Activated T-helper 17 cell treated with anti-CD3 and anti-CD28 coated beads, Interleukin-2, amount 50 U/mL, for 72 hours (primary cell): ENCODE measurements around the gene MYH7B. TPM values are rescaled to one million over a fixed set of nuclear protein-coding genes. Genes with fewer than 3 reads are reported as not detected.

Source experiments
- ATAC-seq: fragments of 150-1000 bp; cut with Tn5 transposase; replicated peaks from 2 replicates; pipeline ENCODE4 v1.10.0; 2021; ENCODE audit warnings: mild to moderate bottlenecking, moderate library complexity
- H3K27ac Mint-ChIP-seq: one replicate; pipeline ENCODE4 v1.8.0; 2022; ENCODE audit warnings: mixed read lengths
- H3K27me3 Mint-ChIP-seq: one replicate; pipeline ENCODE4 v1.8.0; 2022; ENCODE audit warnings: mixed read lengths
- H3K36me3 Mint-ChIP-seq: one replicate; pipeline ENCODE4 v1.8.0; 2022; ENCODE audit warnings: low read depth, mild to moderate bottlenecking, mixed read lengths
- H3K4me1 Mint-ChIP-seq: one replicate; pipeline ENCODE4 v1.8.0; 2022; ENCODE audit warnings: mixed read lengths
- H3K4me3 Mint-ChIP-seq: one replicate; pipeline ENCODE4 v1.8.0; 2022; ENCODE audit warnings: mild to moderate bottlenecking, mixed read lengths
- H3K9me3 Mint-ChIP-seq: one replicate; pipeline ENCODE4 v1.8.0; 2022; ENCODE audit warnings: mixed read lengths
- total RNA-seq, 2 donors: library from RNA; stranded (reverse); gene quantifications; one replicate each; pipeline ENCODE4 v1.2.3, GENCODE V29; 2022

MYH7B gene
- total RNA-seq, 2 donors from 2014 or later: 0.24 to 0.29 TPM

DNA sequence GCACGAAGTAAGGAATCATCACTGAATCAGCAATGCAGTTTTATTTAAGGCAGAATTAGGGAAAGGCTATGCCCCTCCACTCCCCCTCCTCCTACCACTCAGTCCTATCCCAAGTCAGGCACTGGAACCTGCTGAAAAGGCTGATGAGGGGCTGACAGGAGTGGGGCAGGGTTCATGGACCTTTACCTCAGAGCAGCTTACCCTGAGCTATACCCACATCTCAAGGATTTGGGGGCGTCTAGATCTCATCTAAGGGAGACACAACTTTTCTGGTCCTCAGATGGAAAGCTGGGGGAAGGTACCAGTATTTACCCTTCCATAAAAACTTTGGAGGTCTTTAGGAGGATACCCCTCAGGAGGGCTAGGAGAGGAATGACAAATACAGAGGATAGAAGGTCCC, 27.3 kb upstream of the MYH7B start:
- H3K9me3 Mint-ChIP-seq: no peaks in the 10 kb centered on the region
- ATAC-seq: no peak
- H3K4me1 Mint-ChIP-seq: peaks cover 4% of the 10 kb centered on the region
- H3K27me3 Mint-ChIP-seq: no peaks in the 10 kb centered on the region
- H3K4me3 Mint-ChIP-seq: no peak overlapping the region
- peaks cover 45% of the 10 kb centered on the region for H3K36me3 Mint-ChIP-seq
- H3K27ac Mint-ChIP-seq: peak overlapping the region; percentile 75

DNA sequence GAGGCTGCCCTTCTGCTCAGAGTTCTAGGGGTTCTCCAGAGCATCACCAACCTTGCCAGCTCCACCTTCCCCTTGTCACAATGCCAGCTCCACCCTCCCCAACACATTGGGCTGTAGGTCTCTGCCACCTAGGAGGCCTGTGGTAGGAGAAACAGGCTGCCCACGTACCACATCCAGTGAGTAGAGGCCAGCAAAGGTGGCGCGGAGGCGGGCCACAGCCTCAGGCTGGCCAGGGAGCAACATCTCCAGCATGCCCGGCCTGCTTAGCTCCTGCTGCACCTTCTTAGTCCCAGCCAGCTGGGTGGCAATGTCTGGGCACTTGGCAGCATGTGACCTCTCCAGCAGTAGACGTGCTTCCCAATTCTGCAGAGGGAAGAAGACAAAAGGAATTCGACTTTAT, 23.9 kb upstream of the MYH7B start:
- no peak overlapping the region for H3K27ac Mint-ChIP-seq
- H3K36me3 Mint-ChIP-seq: peaks cover 66% of the 10 kb centered on the region

DNA sequence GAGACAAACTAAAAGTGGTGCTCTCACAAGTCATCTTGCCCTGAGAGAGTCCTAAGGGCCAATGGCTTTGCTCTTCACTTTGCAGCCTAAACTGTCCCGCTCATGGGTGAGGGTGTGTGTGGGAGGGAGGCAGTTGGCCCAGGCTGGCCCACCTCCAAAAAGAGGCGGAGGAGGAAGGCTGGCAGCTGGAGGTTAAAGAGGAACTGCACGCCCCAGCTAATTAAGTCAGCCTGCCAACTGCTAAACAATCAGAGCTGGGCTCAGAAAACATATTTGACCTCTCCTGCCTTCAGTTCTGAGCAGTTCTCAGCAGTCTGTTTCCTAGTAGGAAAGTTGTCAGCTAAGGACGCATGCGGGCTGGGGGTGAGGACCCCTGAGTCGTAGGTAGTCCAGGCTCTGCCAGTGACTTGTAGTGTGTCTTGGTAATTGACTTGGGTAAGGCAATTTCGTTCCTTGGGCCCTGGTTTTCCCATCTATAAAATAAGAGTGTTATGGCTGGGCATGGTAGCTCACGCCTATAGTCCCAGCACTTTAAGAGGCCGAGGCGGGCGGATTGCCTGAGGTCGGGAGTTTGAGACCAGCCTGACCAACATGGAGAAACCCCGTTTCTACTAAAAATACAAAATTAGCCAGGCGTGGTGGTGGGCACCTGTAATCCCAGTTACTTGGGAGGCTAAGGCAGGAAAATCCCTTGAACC, 17.1 kb upstream of the MYH7B start:
- no peaks in the 10 kb centered on the region for H3K4me1 Mint-ChIP-seq
- no peak overlapping the region for H3K27ac Mint-ChIP-seq
- H3K36me3 Mint-ChIP-seq: peaks cover 86% of the 10 kb centered on the region
- H3K9me3 Mint-ChIP-seq: no peaks in the 10 kb centered on the region
- ATAC-seq: no peak
- H3K27me3 Mint-ChIP-seq: no peaks in the 10 kb centered on the region
- H3K4me3 Mint-ChIP-seq: no peak overlapping the region

More for the DNA sequence above, 23.9 kb upstream of the MYH7B start:
- H3K27me3 Mint-ChIP-seq: no peaks in the 10 kb centered on the region
- H3K4me1 Mint-ChIP-seq: no peaks in the 10 kb centered on the region
- ATAC-seq: no peak
- no peak overlapping the region for H3K4me3 Mint-ChIP-seq
- H3K9me3 Mint-ChIP-seq: no peaks in the 10 kb centered on the region

DNA sequence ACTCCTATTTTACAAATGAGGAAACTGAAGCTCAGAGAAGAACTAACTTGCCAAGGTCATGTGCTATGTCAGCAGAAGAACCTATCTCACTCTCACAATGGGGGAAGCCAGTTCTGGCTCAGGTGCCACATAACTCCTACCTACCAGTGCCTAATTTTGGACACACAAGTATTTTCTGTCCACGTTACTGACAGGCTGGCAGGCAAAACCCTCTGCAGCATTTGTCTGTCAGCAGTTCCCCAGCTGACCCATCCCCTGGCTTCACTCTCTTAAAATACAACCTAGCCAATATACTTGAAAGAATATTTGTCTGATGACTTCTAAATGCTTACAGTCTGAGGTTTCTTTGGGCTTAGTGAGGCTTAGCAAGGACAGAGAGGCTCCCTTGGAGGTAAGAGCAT, 15.6 kb upstream of the MYH7B start:
- ATAC-seq: no peak
- peaks cover 85% of the 10 kb centered on the region for H3K36me3 Mint-ChIP-seq
- no peak overlapping the region for H3K4me3 Mint-ChIP-seq
- H3K27me3 Mint-ChIP-seq: no peaks in the 10 kb centered on the region
- H3K4me1 Mint-ChIP-seq: no peaks in the 10 kb centered on the region
- H3K9me3 Mint-ChIP-seq: no peaks in the 10 kb centered on the region
- H3K27ac Mint-ChIP-seq: no peak overlapping the region

DNA sequence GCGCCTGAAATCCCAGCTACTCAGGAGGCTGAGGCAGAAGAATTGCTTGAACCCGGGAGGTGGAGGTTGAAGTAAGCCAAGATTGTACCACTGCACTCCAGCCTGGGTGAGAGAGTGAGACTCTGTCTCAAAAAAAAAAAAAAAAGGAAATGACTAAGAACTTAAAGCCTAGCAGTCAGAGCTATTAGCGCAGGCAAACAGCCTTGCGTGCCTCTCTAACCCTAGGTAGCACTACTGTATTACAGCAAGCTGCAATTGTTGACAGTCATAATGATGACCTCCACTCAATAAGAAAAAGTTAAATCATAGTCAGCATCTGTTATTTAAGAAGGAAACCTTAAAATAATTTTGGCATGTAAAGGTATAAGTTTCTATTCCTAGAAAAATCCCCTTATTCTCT, 14.4 kb upstream of the MYH7B start:
- Mint-ChIP-seq H3K4me3 (no peak overlapping the region), H3K27ac (no peak overlapping the region), H3K4me1 (no peaks in the 10 kb centered on the region), H3K27me3 (no peaks in the 10 kb centered on the region), H3K9me3 (no peaks in the 10 kb centered on the region), H3K36me3 (peaks cover 87% of the 10 kb centered on the region)
- ATAC-seq: no peak

DNA sequence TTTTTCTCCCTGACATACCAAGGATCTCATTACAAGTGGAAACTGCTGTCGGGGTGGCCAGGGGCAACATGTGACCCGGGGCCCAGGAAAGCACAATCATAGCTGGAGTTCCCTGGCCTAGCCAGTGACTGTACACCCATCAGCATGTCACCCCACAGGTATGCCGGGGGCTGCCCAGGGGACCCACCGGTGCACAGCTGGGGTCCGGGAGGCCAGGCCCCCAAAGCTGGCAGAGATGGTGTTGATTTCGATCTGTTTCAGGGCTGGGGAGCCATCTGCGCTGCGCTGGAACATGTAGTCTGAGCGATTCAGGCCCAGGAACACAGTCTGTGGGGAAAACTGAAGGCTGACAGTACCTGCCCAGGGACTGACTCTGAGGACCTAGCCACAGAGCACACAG, 13.4 kb upstream of the MYH7B start:
- no peak for ATAC-seq
- Mint-ChIP-seq H3K9me3 (no peaks in the 10 kb centered on the region), H3K36me3 (peaks cover 82% of the 10 kb centered on the region), H3K27ac (no peak overlapping the region), H3K27me3 (no peaks in the 10 kb centered on the region), H3K4me1 (no peaks in the 10 kb centered on the region), H3K4me3 (no peak overlapping the region)

DNA sequence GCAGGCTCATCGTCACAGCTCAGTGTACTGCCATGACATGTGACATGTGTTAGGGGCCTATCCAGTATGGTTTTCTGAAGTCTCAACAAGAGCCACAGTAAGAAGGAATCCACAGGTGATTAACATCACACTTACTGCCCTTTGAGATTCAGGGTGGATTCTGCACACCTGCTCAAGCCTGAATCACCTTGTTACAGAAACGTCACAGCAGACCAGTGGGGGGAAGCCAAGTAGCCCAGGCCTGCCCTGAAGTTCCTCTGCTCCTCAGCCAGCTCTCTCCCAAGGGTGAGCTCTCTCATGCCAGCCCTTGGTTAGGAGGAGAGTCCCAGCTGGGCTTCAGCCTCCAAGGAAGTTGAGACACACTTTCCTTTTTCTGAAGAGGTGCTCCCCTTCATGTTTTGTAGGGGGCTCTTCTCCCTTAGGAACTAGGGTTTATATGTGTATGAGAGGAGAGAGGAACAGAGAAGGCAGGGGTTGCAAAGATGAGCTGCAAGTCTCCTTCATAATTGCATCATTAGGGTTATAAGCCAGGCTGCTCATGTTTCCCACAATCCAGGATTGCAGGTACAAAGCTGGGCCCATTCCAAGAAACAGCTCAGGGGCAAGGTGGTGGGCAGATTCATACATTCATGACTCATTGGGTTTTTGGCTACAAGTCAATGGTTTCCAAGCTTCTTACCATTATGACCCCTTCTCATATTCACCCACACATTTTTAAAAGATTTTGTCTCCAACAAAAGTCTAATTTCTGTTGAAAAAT, 11.7 kb upstream of the MYH7B start:
- peaks cover 80% of the 10 kb centered on the region for H3K36me3 Mint-ChIP-seq
- no peak for ATAC-seq
- no peak overlapping the region for H3K4me3 Mint-ChIP-seq
- H3K4me1 Mint-ChIP-seq: no peaks in the 10 kb centered on the region
- H3K27me3 Mint-ChIP-seq: no peaks in the 10 kb centered on the region
- H3K9me3 Mint-ChIP-seq: no peaks in the 10 kb centered on the region
- H3K27ac Mint-ChIP-seq: no peak overlapping the region

DNA sequence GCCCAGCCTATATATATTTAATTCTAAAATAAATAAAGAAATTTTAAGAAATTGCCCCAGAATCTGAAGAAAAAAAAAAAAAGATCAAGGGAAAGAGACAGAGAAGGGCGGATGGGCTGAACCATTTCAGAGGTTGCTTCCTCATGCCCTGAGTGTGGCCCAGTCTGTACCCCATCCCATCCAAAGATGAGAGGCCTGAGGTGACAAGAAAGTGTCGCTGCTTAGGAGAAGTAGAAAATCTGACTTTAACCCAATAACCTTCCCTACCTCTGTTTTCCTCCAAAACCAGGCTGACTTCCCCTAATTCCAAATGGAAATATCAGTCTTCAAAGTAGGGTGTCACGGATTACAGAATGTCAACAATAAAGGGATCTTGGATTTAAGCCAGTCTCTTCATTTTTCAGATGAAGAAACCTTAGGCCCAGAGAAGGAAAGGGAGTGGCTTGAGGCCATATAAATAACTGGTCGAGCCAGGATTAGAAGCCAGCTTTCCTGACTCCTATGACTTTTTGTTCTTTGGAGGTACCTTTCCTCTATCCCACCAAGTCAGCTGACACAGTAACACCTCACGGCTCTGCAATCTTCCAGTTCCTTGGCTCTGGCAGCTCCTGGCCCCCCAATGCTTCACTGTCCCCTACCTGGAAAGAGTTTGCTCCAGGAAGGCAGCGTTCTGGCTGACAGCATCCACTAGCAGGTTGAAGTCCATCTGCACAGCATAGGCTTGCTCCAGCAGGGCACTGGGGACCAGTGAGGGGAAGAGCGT, 10.2 kb upstream of the MYH7B start:
- Mint-ChIP-seq H3K4me3 (no peak overlapping the region), H3K27me3 (no peaks in the 10 kb centered on the region), H3K27ac (peak overlapping the region; percentile 34), H3K4me1 (no peaks in the 10 kb centered on the region), H3K36me3 (peaks cover 80% of the 10 kb centered on the region), H3K9me3 (no peaks in the 10 kb centered on the region)
- ATAC-seq: no peak

DNA sequence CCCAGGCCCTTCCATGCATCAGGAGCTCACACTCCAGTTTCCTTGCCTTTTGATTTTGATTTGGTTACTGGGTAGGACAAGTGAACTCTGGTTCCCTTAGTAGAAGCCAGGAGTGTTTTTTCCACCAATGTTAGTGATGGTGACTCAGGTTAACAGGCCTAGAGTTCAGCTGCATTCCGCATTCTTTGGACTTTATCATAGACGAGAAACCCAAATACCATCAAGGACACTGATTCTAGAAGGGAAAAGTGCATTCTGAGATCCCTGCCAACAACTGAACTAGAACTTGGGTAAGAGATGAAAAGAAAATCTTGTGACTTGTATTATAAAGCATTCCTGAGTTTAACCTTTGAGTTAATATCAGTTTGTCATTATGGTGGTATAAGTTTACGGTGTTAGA, 9.0 kb upstream of the MYH7B start:
- Mint-ChIP-seq H3K36me3 (peaks cover 72% of the 10 kb centered on the region), H3K4me3 (no peak overlapping the region), H3K27me3 (no peaks in the 10 kb centered on the region), H3K27ac (no peak overlapping the region), H3K9me3 (no peaks in the 10 kb centered on the region), H3K4me1 (no peaks in the 10 kb centered on the region)
- no peak for ATAC-seq

DNA sequence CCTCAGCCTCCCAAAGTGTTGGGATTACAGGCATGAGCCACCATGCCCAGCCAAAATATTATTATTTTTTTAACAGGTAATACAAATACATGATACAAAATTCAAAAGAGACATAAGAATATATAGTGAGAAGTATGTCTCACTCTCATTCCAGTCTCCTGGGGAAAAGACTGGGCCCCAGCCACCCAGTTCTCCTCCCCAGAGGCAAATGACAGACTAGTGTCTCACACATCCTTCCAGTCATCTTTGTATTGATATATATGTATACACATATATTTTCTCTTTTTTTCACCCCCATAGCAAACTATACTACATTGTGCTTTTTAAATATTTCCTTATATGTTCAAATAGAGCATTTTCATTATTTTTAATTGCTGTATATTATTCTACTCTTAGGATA, 8.3 kb upstream of the MYH7B start:
- H3K9me3 Mint-ChIP-seq: no peaks in the 10 kb centered on the region
- H3K36me3 Mint-ChIP-seq: peaks cover 65% of the 10 kb centered on the region
- no peaks in the 10 kb centered on the region for H3K27me3 Mint-ChIP-seq
- no peak overlapping the region for H3K4me3 Mint-ChIP-seq
- no peaks in the 10 kb centered on the region for H3K4me1 Mint-ChIP-seq
- H3K27ac Mint-ChIP-seq: no peak overlapping the region
- peak; percentile 37 for ATAC-seq

DNA sequence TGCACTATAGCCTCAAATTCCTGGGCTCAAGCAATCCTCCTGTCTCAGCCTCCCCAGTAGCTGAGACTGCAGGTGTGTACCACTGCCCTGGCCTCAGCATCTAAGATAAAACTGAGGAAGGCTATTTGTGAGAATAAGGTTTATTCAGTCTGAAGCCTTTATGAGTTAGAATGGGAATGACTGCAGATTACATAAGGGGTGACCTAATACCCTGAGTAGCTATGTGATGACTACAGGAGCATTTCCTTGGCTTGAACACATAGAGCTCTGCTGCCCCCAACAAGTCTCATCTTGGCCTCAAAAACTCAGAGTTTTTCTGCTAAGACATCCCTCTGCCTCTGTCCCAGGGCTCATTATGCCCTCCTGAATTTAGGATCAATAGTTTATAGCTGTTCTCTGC, 7.6 kb upstream of the MYH7B start:
- no peaks in the 10 kb centered on the region for H3K27me3 Mint-ChIP-seq
- no peaks in the 10 kb centered on the region for H3K4me1 Mint-ChIP-seq
- ATAC-seq: peak; percentile 59
- peaks cover 58% of the 10 kb centered on the region for H3K36me3 Mint-ChIP-seq
- no peak overlapping the region for H3K4me3 Mint-ChIP-seq
- no peak overlapping the region for H3K27ac Mint-ChIP-seq
- no peaks in the 10 kb centered on the region for H3K9me3 Mint-ChIP-seq

DNA sequence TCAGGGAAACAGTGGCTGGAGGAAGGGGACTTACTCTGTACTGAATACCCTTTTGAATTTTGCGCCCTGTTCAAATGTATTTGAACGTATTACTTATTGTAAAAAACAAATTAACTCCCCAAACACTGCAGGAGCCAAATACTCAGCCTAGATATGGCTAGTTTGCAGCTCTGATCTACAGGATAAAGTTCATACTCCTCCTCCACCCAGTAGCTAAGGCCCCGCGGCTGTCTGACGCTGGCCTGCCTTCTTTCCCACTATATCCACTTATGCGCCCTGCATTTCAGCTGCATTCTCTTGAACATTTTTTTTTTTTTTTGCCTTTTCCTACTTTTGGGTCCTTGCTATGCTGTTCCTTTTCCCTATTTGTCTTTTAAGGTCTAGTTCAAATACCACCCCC, 6.5 kb upstream of the MYH7B start:
- Mint-ChIP-seq H3K4me3 (no peak overlapping the region), H3K36me3 (peaks cover 47% of the 10 kb centered on the region), H3K27ac (no peak overlapping the region), H3K9me3 (no peaks in the 10 kb centered on the region), H3K27me3 (no peaks in the 10 kb centered on the region), H3K4me1 (no peaks in the 10 kb centered on the region)
- ATAC-seq: no peak

DNA sequence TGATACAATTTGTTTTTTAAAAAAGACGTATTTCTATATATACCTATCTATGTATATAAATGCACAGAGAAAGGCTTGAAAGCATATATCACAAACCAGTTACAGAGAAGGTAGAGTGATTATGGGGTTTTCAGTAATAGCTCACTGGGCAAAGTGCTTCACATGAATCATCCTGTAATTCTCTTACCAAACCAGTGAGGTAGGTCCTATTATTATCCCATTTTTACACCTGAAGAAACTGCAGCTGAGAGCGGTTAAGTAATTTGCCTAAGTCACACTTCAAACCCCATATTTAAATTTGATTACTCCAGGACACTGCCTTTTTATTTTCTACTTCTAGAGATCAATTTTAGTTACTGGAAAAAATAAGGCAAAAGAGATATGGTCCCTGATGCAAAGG, 4.4 kb upstream of the MYH7B start:
- Mint-ChIP-seq H3K27ac (no peak overlapping the region), H3K36me3 (peaks cover 42% of the 10 kb centered on the region), H3K9me3 (no peaks in the 10 kb centered on the region), H3K27me3 (no peaks in the 10 kb centered on the region), H3K4me3 (no peak overlapping the region), H3K4me1 (peaks cover 9% of the 10 kb centered on the region)
- no peak for ATAC-seq

DNA sequence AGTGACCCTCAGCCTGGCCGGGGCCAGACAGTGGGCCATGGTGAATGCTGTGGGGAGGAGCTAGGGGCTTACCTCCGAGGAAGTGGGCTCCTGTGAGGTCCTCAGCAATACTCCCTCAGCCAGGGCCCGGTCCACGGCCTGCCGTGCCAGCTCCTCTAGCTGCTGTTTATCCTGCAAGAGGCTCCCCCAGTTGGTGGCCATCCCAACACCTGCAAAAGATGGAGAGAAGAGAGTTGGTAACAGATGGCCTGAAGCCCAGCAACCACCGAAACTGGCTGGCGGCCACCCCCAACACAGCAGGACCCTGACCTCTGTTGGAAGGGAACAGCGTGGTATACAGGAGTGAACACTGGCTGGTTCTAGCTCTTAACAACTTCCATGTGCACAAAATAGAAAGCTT, 4.0 kb upstream of the MYH7B start:
- H3K27me3 Mint-ChIP-seq: no peaks in the 10 kb centered on the region
- no peaks in the 10 kb centered on the region for H3K9me3 Mint-ChIP-seq
- peaks cover 13% of the 10 kb centered on the region for H3K4me1 Mint-ChIP-seq
- ATAC-seq: no peak
- no peak overlapping the region for H3K27ac Mint-ChIP-seq
- peaks cover 38% of the 10 kb centered on the region for H3K36me3 Mint-ChIP-seq
- H3K4me3 Mint-ChIP-seq: no peak overlapping the region

DNA sequence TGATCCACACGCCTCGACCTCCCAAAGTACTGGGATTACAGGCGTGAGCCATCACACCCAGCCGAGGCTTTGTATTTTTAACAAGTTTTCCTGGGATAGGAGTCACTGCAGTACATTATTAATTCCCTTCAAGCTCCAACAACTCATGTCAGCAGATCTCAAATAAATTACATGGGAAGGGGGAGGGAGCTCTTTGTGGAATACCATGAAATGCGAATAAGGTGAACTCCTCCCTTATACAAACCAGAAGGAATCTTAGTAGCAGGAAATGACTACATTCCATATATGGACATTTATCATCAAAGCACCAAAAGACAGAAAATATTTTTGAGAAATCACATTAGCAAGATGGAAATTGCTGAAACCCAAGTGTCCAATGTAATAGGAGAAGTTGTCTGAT, 3.0 kb upstream of the MYH7B start:
- ATAC-seq: no peak
- Mint-ChIP-seq H3K27me3 (no peaks in the 10 kb centered on the region), H3K27ac (no peak overlapping the region), H3K9me3 (no peaks in the 10 kb centered on the region), H3K4me1 (peaks cover 13% of the 10 kb centered on the region), H3K36me3 (peaks cover 36% of the 10 kb centered on the region), H3K4me3 (no peak overlapping the region)
